Peyer's patch (tissue), 4 donors: ENCODE data around the gene JMJD4.

Experiments
- CTCF ChIP-seq, 6 experiments: fragments of 450-650 bp in 4 of 6; fragments of 200-600 bp in 2 of 6; sonication (generic) in 1 of 6; IDR thresholded peaks; one replicate each; pipeline ENCODE4 v1.5.1; 2017 to 2019; ENCODE audit warnings: antibody characterized with exemption in 6 of 6, mild to moderate bottlenecking in 3 of 6, moderate library complexity in 1 of 6
- POLR2A ChIP-seq, 2 donors: fragments of 450-650 bp; IDR thresholded peaks; one replicate each; pipeline ENCODE4 v1.5.1; 2017; ENCODE audit warnings: antibody characterized with exemption in 2 of 2, mild to moderate bottlenecking in 2 of 2, moderate library complexity in 2 of 2

DNA sequence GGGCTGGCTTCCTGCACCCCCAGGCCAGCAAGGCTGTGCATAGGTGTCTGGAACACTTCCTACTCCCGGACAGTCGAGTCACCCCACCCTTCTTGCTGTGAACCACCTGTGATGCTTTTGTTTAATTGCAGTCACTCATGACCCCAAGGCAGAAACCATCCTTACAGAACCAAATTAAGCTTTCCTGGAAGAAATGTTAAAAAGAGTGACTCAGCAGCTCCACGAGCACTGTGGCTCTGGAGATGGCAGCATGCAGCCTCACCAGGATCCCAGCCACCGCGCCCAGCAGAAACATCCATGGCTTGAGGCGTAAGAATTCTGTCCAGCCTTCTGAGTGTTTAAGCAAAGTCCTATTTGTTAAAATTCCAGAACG is 28.9 kb upstream of the JMJD4 start:
- TF ChIP-seq POLR2A (IDR thresholded peaks at IDR 0.05) (no peak), CTCF (IDR thresholded peaks at IDR 0.05) (no peak)
